ENCODE results near the gene H2BK1. TPM values are rescaled to one million over a fixed set of nuclear protein-coding genes. Genes with fewer than 3 reads are reported as not detected.

Gene H2BK1
- polyA plus RNA-seq, 1 donor (not counting 4 experiments of a cell fraction or from before 2014, with no cell fraction given) = not detected

DNA sequence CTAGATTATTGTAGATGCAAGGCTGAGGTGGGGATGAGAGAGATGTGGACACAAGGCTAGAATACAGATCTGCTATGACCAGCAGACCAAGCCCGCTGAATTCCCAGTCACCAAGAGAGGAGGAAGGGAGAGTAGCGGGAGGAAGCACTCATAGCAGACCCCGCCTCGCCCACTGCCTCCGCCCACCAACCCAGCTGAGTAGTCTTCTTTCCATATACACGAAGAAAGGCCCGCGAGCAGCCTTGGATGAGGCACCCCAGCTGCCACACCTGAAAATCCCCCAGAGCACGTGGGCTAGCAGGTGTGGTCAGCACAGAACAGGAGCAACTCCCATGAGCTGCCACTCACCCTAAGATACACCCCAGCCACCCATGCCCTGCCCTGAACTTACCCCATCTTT, 7.9 kb upstream of the H2BK1 start:
- Histone ChIP-seq H3K36me3 (ENCODE audit: control insufficient read depth in 2 of 2, extremely low read depth in 1 of 2, insufficient read depth in 2 of 2, low read length in 2 of 2) (peaks cover 45 to 52% of the 10 kb centered on the region in 2 experiments), H3K9me3 (ENCODE audit: control insufficient read depth, low read depth, low read length) (no peaks in the 10 kb centered on the region), H3K27me3 (ENCODE audit: control insufficient read depth, extremely low read depth, insufficient read depth, low read length) (no peaks in the 10 kb centered on the region), H3K9me1 (ENCODE audit: control insufficient read depth, extremely low read depth, insufficient read depth, low read length) (peaks cover 2% of the 10 kb centered on the region), H3K27ac (ENCODE audit: control insufficient read depth, insufficient read depth, low read length) (no peak overlapping the region), H2AFZ (ENCODE audit: control insufficient read depth, low read length) (no peak overlapping the region), H3K79me2 (ENCODE audit: control insufficient read depth, insufficient read depth, low read length) (no peaks in the 10 kb centered on the region), H3K9ac (ENCODE audit: control insufficient read depth, extremely low read depth, insufficient read depth, low read length) (no peak overlapping the region), H4K20me1 (ENCODE audit: control insufficient read depth, extremely low read depth, insufficient read depth, low read length) (no peaks in the 10 kb centered on the region), H3K4me3 (ENCODE audit: control insufficient read depth in 2 of 3, extremely low read depth in 1 of 3, insufficient read depth in 2 of 3, low read depth in 1 of 3, low read length in 3 of 3) (no peak overlapping the region), H3K4me2 (ENCODE audit: control insufficient read depth, extremely low read depth, insufficient read depth, low read depth, low read length) (no peak overlapping the region), H3K4me1 (ENCODE audit: control insufficient read depth, extremely low read depth, insufficient read depth, low read length) (no peaks in the 10 kb centered on the region)
- FAIRE-seq = no peak
- dilution Hi-C loops (cut with MboI; ENCODE audit: extremely low pct_ligation_motif_present, low sequenced_read_pairs) = no loop called here
- TF ChIP-seq, protein P1, sequence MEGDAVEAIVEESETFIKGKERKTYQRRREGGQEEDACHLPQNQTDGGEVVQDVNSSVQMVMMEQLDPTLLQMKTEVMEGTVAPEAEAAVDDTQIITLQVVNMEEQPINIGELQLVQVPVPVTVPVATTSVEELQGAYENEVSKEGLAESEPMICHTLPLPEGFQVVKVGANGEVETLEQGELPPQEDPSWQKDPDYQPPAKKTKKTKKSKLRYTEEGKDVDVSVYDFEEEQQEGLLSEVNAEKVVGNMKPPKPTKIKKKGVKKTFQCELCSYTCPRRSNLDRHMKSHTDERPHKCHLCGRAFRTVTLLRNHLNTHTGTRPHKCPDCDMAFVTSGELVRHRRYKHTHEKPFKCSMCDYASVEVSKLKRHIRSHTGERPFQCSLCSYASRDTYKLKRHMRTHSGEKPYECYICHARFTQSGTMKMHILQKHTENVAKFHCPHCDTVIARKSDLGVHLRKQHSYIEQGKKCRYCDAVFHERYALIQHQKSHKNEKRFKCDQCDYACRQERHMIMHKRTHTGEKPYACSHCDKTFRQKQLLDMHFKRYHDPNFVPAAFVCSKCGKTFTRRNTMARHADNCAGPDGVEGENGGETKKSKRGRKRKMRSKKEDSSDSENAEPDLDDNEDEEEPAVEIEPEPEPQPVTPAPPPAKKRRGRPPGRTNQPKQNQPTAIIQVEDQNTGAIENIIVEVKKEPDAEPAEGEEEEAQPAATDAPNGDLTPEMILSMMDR (optimal IDR thresholded peaks at IDR 0.05 in 1 of 3, IDR thresholded peaks at IDR 0.05 in 1 of 3, conservative IDR thresholded peaks at IDR 0.05 in 1 of 3; ENCODE audit: extremely low read depth in 1 of 3, insufficient read depth in 2 of 3, low read length in 3 of 3) = no peak
- no peak for TF ChIP-seq EZH2 (IDR thresholded peaks at IDR 0.05; ENCODE audit: low read length)
- no peak for DNase-seq (ENCODE audit: low read depth, low spot score)

DNA sequence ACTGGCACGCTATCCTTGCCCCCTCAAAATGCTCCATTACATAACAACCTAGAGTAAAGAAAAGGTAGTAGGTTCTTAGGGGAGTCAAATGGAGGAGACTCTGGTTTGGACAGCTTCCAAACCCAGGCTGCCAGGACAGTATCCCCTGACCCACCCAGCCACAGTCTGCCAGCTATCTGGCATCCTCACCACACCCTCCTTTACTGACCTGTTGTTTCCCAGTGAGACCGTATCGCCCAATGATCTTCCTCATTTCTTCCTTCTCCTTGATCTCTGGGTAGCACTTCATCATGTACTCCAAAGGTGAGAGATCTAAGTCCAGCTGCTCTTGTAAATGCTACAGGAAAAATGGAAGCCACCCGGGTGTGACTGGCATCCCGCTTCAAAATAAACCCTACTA, 5.1 kb upstream of the H2BK1 start:
- no peaks in the 10 kb centered on the region for H3K27me3 ChIP-seq (ENCODE audit: control insufficient read depth, extremely low read depth, insufficient read depth, low read length)
- no peaks in the 10 kb centered on the region for H3K4me1 ChIP-seq (ENCODE audit: control insufficient read depth, extremely low read depth, insufficient read depth, low read length)
- H3K4me3 ChIP-seq (ENCODE audit: control insufficient read depth in 2 of 3, extremely low read depth in 1 of 3, insufficient read depth in 2 of 3, low read depth in 1 of 3, low read length in 3 of 3) = no peak overlapping the region
- H3K36me3 ChIP-seq (ENCODE audit: control insufficient read depth in 2 of 2, extremely low read depth in 1 of 2, insufficient read depth in 2 of 2, low read length in 2 of 2) = peaks cover 29 to 44% of the 10 kb centered on the region in 2 experiments
- H3K79me2 ChIP-seq (ENCODE audit: control insufficient read depth, insufficient read depth, low read length) = no peaks in the 10 kb centered on the region
- dilution Hi-C loops (cut with MboI; ENCODE audit: extremely low pct_ligation_motif_present, low sequenced_read_pairs) = no loop called here
- H3K9me1 ChIP-seq (ENCODE audit: control insufficient read depth, extremely low read depth, insufficient read depth, low read length) = peaks cover 2% of the 10 kb centered on the region
- DNase-seq (ENCODE audit: low read depth, low spot score) = no peak
- no peak overlapping the region for H3K27ac ChIP-seq (ENCODE audit: control insufficient read depth, insufficient read depth, low read length)
- H2AFZ ChIP-seq (ENCODE audit: control insufficient read depth, low read length) = no peak overlapping the region
- no peaks in the 10 kb centered on the region for H3K9me3 ChIP-seq (ENCODE audit: control insufficient read depth, low read depth, low read length)
- no peak overlapping the region for H3K9ac ChIP-seq (ENCODE audit: control insufficient read depth, extremely low read depth, insufficient read depth, low read length)
- H3K4me2 ChIP-seq (ENCODE audit: control insufficient read depth, extremely low read depth, insufficient read depth, low read depth, low read length) = no peak overlapping the region
- FAIRE-seq = no peak
- H4K20me1 ChIP-seq (ENCODE audit: control insufficient read depth, extremely low read depth, insufficient read depth, low read length) = no peaks in the 10 kb centered on the region
- no peak for TF ChIP-seq EZH2 (IDR thresholded peaks at IDR 0.05; ENCODE audit: low read length)
- TF ChIP-seq, protein P1 (optimal IDR thresholded peaks at IDR 0.05 in 1 of 3, IDR thresholded peaks at IDR 0.05 in 1 of 3, conservative IDR thresholded peaks at IDR 0.05 in 1 of 3; ENCODE audit: extremely low read depth in 1 of 3, insufficient read depth in 2 of 3, low read length in 3 of 3) = no peak
